Kidney tubule cell (primary cell): ENCODE results near the gene ERLEC1.
"Not testable (repeated sequence)": the region's sequence is repeated elsewhere in the genome, so short reads cannot be mapped to it uniquely, and the experiment has no call there.

ENCODE experiments used
- DNase-seq: peaks from one replicate; pipeline ENCODE4 v3.0.0-alpha.2; 2018; ENCODE audit warnings: low spot score

Gene ERLEC1

GRCh38 chr2:53829980-53830290 is 43.1 kb downstream of the ERLEC1 start:
- not testable (repeated sequence) for DNase-seq

DNA sequence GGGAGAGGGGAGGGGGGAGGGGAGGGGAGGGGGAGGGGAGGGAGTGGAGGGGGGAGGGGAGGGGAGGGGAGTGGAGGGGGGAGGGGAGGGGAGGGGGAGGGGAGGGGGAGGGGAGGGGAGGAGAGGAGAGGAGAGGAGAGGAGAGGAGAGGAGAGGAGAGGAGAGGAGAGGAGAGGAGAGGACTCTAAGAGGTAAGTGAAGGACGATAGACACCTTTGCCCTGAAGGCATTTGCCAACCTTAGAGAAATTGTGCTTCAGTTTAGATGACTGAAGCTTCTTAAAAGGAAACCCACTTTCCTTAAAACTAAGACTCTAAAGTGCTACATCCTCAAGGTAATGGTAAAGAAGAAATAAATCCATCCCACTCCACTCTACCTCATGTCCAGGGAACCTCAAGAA is 53.7 kb downstream of the ERLEC1 start:
- no peak for DNase-seq

DNA sequence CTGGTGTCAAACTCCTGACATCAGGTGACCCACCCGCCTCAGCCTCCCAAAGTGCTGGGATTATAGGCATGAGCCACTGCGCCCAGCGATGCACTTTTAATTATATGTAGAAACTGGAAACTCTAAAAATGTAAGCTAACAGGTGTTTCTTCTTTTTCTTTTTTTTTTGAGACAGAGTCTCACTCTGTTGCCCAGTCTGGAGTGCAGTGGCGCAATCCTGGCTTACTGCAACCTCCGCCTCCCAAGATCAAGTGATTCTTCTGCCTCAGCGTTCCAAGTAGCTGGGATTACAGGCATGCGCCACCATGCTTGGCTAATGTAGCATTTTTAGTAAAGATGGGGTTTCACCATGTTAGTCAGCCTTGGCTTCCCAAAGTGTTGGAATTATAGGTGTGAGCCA is 54.8 kb downstream of the ERLEC1 start:
- not testable (repeated sequence) for DNase-seq

- DNase-seq = no peak
Observed at GRCh38 chr2:53842891-53843290, 56.0 kb downstream of the ERLEC1 start.

GRCh38 chr2:53843595-53843994 is 56.8 kb downstream of the ERLEC1 start:
- no peak for DNase-seq

DNA sequence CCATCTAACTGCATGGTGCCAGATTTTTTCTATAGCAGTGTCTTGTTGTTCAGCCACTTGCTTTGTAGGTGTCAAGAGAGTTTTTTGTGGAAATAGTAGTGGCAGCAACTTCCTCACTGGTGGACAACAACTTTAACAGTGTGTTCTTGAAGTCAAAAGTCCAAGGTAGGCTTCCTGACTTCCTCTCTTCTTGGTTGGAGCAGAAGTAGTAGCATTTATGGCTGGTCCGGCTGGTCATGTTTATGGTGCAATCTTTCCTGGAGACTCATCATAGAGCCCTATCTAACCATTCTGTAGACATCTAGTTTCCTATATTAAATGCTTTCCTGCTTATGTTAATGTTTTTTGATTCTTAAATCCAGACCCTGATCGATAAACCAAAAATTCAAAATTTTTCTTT is 61.2 kb downstream of the ERLEC1 start:
- no peak for DNase-seq

DNA sequence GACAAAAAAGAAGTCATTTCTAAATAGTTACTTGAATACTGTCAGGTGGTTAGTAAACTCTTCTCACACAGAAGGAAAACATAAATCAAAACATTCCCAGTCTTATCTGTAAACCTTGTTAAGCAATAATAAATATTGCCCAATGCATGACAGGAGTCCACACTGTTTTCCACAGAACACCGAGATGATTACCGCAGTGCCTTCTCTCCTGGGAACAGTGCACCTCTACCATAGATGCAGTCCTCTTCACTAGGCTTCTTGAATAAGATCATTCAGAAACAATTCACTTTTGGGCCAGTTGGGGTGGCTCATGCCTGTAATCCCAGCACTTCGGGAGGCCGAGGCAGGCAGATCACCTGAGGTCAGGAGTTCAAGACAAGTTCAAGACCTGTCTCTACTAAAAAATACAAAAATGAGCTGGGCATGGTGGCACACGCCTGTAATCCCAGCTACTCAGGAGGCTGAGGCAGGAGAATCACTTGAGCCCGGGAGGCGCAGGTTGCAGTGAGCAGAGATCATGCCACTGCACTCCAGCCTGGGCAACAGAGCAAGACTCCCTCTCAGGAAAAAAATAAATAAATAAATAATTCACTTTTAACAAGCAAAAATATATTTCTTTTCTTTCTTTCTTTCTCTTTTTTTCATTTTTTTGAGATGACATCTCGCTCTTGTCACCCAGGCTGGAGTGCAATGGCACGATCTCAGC is 64.4 kb downstream of the ERLEC1 start:
- DNase-seq = not testable (repeated sequence)

- DNase-seq = no peak
Observed at GRCh38 chr2:53852532-53852931, 65.7 kb downstream of the ERLEC1 start.

DNA sequence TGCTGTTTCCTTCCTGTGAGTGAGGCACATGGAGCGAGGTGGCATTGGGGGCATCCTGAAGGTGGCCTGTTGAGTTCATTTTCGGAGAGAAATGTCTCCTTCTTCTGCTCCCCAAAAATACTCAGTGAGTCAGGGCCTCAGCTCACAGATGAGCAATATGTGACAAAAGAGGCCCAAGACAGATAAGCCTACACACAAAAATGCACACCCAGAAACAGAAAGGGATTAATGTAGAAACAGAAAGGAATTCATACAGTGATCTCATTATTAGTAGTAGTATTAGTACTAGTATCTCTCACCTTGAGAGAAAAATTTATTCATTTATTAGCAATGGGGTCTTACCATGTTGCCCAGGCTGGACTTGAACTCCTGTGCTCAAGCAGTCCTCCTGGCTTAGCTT is 67.8 kb downstream of the ERLEC1 start:
- no peak for DNase-seq

GRCh38 chr2:53856272-53856671 is 69.4 kb downstream of the ERLEC1 start:
- DNase-seq = no peak

DNA sequence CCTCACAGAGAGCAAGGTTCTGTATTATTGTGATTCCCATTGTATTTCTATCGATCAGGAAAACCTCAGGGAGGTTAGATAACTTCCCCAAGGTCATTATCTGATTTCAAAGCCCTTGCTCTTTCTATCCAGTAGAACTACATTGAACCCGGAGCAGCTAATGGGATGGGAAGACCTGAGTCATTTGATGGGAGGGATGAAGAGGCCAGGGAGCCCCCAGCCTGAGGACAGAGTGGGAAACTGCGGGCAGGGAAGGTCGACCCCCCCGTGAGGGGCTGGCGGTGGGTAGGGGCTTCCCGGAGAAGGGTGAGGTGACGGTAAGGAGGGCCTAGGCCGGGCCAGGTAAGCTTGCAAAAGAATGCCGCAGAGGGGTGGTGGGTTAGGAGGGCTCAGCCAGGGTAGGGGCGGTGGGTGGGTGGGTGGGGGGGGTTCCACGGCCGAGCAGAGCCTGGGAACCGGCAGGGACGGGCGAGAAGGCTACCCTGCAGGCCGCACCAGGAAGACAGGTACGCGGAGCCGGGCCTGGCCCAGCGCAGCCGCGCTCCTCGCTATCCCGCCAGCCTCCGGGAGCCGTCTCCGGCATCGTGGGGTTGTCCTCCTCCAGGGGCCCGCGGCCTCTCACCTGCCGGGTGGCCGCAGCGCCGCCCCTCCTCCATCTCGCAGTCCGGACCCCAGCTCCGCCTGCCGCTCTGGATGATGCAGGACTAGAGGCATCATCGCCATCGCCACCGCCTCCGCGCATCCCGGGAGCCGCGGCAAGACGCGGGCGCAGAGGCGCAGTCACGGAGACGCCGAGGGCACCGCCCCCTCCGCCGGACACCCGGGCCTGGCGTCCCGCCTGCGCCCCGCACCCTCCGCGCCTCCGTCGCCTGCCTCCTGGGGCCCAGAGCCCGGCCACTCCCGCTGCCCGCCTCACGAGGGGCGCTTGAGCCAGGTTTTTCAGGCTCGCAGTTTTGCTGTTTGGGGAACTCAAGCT is 72.7 kb downstream of the ERLEC1 start, which contains the start of gene GPR75:
Gene GPR75, minus strand, starts transcription at position 762 of the 976 bp plus-strand sequence. CDS start 5,211 bp downstream, outside the sequence.
- DNase-seq = peak; percentile 39

- DNase-seq = no peak
Observed at GRCh38 chr2:53861824-53862223, 75.0 kb downstream of the ERLEC1 start.

GRCh38 chr2:53863538-53864227 is 76.8 kb downstream of the ERLEC1 start:
- DNase-seq = no peak

DNA sequence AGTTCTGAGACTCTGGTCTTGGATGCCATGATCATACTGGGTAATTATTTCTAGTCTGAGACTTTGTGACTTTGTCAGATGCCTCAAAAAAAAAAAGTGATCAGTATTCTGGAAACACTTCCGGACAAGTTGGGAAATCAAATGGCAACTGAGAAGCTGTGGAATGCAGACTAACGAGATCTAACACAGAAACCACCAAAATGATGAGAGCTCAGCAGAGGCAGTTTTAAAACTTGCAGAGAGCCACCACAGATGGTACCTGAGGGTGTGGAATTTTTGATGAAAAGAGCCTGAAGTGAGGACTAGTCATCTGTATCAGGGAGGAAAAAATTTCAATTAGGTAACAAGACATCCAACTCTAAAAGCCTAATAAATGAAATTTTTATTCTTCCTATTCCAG is 78.4 kb downstream of the ERLEC1 start:
- DNase-seq = no peak

- DNase-seq = no peak
Observed at GRCh38 chr2:53865962-53866361, 79.1 kb downstream of the ERLEC1 start.

GRCh38 chr2:53867169-53867568 is 80.3 kb downstream of the ERLEC1 start:
- no peak for DNase-seq

DNA sequence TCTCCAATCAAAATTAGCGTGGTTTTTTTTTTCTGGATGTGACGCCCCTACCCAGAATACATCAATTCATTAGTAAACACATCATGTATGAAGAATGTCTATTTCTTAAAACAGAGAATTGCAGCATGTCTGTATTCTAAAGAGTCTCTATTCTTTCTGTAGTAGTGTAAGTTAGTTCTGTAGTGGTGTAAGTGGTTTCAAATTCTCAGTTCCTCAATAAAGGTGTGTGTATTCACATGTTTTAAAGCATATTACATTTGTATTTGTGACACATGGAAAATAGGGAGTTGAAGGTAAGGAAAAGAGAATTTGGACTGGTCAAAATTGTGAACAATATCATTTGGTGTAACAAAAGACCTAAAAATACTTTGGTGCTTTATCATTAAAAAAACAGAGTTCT is 80.9 kb downstream of the ERLEC1 start:
- no peak for DNase-seq
